SK-N-SH (cell line): ENCODE results near the gene PSMD6. TPM values are rescaled to one million over a fixed set of nuclear protein-coding genes. Genes with fewer than 3 reads are reported as not detected.

ENCODE experiments used
- CTCF ChIA-PET: fragments of 300-600, 350-600 bp; formaldehyde crosslinking; extraction: SDS; loops from one replicate; lab custom pipeline; 2021; lab: Yijun Ruan, JAX
- POLR2A ChIA-PET: fragments of 350-600 bp; sonication (Branson Sonifier 250); formaldehyde crosslinking; extraction: SDS; loops from one replicate; lab custom pipeline; 2020; ENCODE audit warnings: antibody characterized with exemption, inconsistent platforms; lab: Yijun Ruan, JAX
- DNase-seq: peaks from one replicate; pipeline ENCODE4 v3.0.0; 2012
- H2AFZ ChIP-seq: fragments of 200-600 bp; sonication (generic); 2 replicates; pipeline ENCODE4 v1.8.1; 2016; ENCODE audit warnings: antibody characterized with exemption, mild to moderate bottlenecking, low read depth
- H3F3A ChIP-seq: fragments of 200-600 bp; sonication (generic); replicated peaks from 2 replicates; pipeline ENCODE3; 2016; ENCODE audit warnings: antibody characterized with exemption, mild to moderate bottlenecking; ENCODE audit not compliant: insufficient read depth
- H3K27ac ChIP-seq, 2 experiments: fragments of 200-500 bp in 1 of 2; fragments of 200-600 bp in 1 of 2; sonication (Bioruptor generic) in 1 of 2; sonication (generic), shearing (Covaris generic) in 1 of 2; 2 replicates each; pipeline versions ENCODE4 v1.5.1 to v1.6.1; 2014 to 2016; ENCODE audit warnings: low read depth in 2 of 2, inconsistent platforms in 1 of 2, low read length in 1 of 2, mild to moderate bottlenecking in 1 of 2, mixed read lengths in 1 of 2
- H3K27me3 ChIP-seq: fragments of 200-600 bp; sonication (generic), shearing (Covaris generic); 2 replicates; pipeline ENCODE4 v1.6.1; 2016; ENCODE audit warnings: mixed run types; ENCODE audit not compliant: insufficient read depth
- H3K36me3 ChIP-seq, 2 experiments: fragments of 200-500 bp in 1 of 2; fragments of 200-600 bp in 1 of 2; sonication (Bioruptor generic) in 1 of 2; sonication (generic) in 1 of 2; replicated peaks in 1 of 2; 2 replicates each; pipeline versions ENCODE3 to v1.5.1; 2014 to 2016; ENCODE audit warnings: low read length in 1 of 2, mild to moderate bottlenecking in 1 of 2; ENCODE audit not compliant: insufficient read depth in 2 of 2, control insufficient read depth in 1 of 2
- H3K4me1 ChIP-seq, 2 experiments: fragments of 200-500 bp in 1 of 2; fragments of 200-600 bp in 1 of 2; sonication (Bioruptor generic) in 1 of 2; sonication (generic), shearing (Covaris generic) in 1 of 2; 2 replicates each; pipeline versions ENCODE4 v1.5.1 to v1.6.1; 2014 to 2016; ENCODE audit warnings: low read depth in 1 of 2, low read length in 1 of 2, mixed run types in 1 of 2; ENCODE audit not compliant: insufficient read depth in 2 of 2, control insufficient read depth in 1 of 2
- H3K4me2 ChIP-seq: fragments of 200-600 bp; sonication (generic), shearing (Covaris generic); 2 replicates; pipeline ENCODE4 v1.6.1; 2017; ENCODE audit warnings: mixed run types
- H3K4me3 ChIP-seq, 2 experiments: fragments of 200-500 bp in 1 of 2; fragments of 200-600 bp in 1 of 2; sonication (Bioruptor generic) in 1 of 2; sonication (generic), shearing (Covaris generic) in 1 of 2; 2 replicates each; pipeline versions ENCODE4 v1.5.1 to v1.8.1; 2014 to 2016; ENCODE audit warnings: low read depth in 2 of 2, inconsistent platforms in 1 of 2, low read length in 1 of 2, mild to moderate bottlenecking in 1 of 2, mixed read lengths in 1 of 2, moderate library complexity in 1 of 2
- H3K79me2 ChIP-seq: fragments of 200-600 bp; sonication (generic); 2 replicates; pipeline ENCODE4 v1.8.1; 2017; ENCODE audit warnings: mild to moderate bottlenecking; ENCODE audit not compliant: insufficient read depth
- H3K9ac ChIP-seq: fragments of 200-600 bp; sonication (generic); 2 replicates; pipeline ENCODE4 v1.6.1; 2017; ENCODE audit warnings: mixed run types
- H3K9me2 ChIP-seq: fragments of 200-600 bp; sonication (generic); 2 replicates; pipeline ENCODE4 v1.6.1; 2017; ENCODE audit warnings: mixed run types
- H3K9me3 ChIP-seq: fragments of 200-600 bp; sonication (generic); 2 replicates; pipeline ENCODE4 v1.6.1; 2017; ENCODE audit warnings: mixed run types, mild to moderate bottlenecking, moderate library complexity
- H4K20me1 ChIP-seq: fragments of 200-600 bp; sonication (generic); 2 replicates; pipeline ENCODE4 v1.6.1; 2017; ENCODE audit warnings: mild to moderate bottlenecking, mixed run types; ENCODE audit not compliant: insufficient read depth
- ELF1 ChIP-seq: IDR thresholded peaks from 2 replicates; pipeline ENCODE4 v1.4.0; 2012
- EZH2phosphoT487 ChIP-seq: fragments of 200-600 bp; sonication (generic); IDR thresholded peaks from 2 replicates; pipeline ENCODE4 v1.6.1; 2017; ENCODE audit warnings: low read depth, mixed run types, mild to moderate bottlenecking, antibody characterized with exemption, moderate library complexity, borderline replicate concordance
- FOSL2 ChIP-seq: IDR thresholded peaks from 2 replicates; pipeline ENCODE4 v1.4.0; 2012; ENCODE audit warnings: low read depth, mild to moderate bottlenecking, moderate library complexity, borderline replicate concordance
- FOXJ3 ChIP-seq: sonication (generic); formaldehyde crosslinking; IDR thresholded peaks from 2 replicates; pipeline ENCODE4 v1.5.1; 2020; ENCODE audit warnings: mild to moderate bottlenecking, missing genetic modification reagents
- RAD21 ChIP-seq: IDR thresholded peaks from 2 replicates; pipeline ENCODE4 v1.6.1; 2012; ENCODE audit warnings: mild to moderate bottlenecking, low read length
- RCOR1 ChIP-seq: fragments of 150-350 bp; IDR thresholded peaks from 2 replicates; pipeline ENCODE4 v1.6.1; 2017; ENCODE audit warnings: antibody characterized with exemption, low read length
- RFX5 ChIP-seq: IDR thresholded peaks from 2 replicates; pipeline ENCODE4 v1.6.1; 2012; ENCODE audit warnings: mild to moderate bottlenecking, improper control_type of control experiment, low read length
- RXRA ChIP-seq: IDR thresholded peaks from 2 replicates; pipeline ENCODE4 v1.4.0; 2012; ENCODE audit warnings: low read depth, mild to moderate bottlenecking, borderline replicate concordance
- TCF12 ChIP-seq: IDR thresholded peaks from 2 replicates; pipeline ENCODE4 v1.4.0; 2012
- TEAD4 ChIP-seq: IDR thresholded peaks from 2 replicates; pipeline ENCODE4 v1.4.0; 2012; ENCODE audit warnings: mild to moderate bottlenecking, borderline replicate concordance; ENCODE audit not compliant: insufficient read depth
- WGBS: methylation state at CpG from one replicate; pipeline ENCODE4 v1.1.6; 2017; ENCODE audit warnings: low lambda C conversion rate; 5-methylcytosine and 5-hydroxymethylcytosine counted together
- polyA plus RNA-seq, 3 experiments: library from polyadenylated mRNA; depleted of rRNA; stranded (reverse); fragments of >200 nt; gene quantifications; 2 replicates each; pipeline ENCODE4 v1.2.3, GENCODE V29; 2012
- TF ChIP-seq, protein P1 (sequence below): IDR thresholded peaks from 2 replicates; pipeline ENCODE4 v1.6.1; 2012; ENCODE audit warnings: mild to moderate bottlenecking, low read depth, low read length, moderate library complexity
- TF ChIP-seq, protein P2 (sequence below): fragments of 150-350 bp; IDR thresholded peaks from 2 replicates; pipeline ENCODE4 v1.6.1; 2016; ENCODE audit warnings: mild to moderate bottlenecking, low read depth, low read length
- TF ChIP-seq, protein P3 (sequence below): IDR thresholded peaks from 2 replicates; pipeline ENCODE4 v1.4.0; 2012; ENCODE audit warnings: low read depth, borderline replicate concordance
- TF ChIP-seq, protein P4 (sequence below): fragments of 150-350 bp; IDR thresholded peaks from 2 replicates; pipeline ENCODE4 v1.6.1; 2017; ENCODE audit warnings: antibody characterized with exemption, low read length, low read depth, borderline replicate concordance
- TF ChIP-seq, protein P5 (sequence below): IDR thresholded peaks from 2 replicates; pipeline ENCODE4 v1.4.0; 2012; ENCODE audit warnings: low read depth

Gene PSMD6
- polyA plus RNA-seq, 1 of the 3 experiments (the other 2 are of a cell fraction), result 90.3 TPM

DNA sequence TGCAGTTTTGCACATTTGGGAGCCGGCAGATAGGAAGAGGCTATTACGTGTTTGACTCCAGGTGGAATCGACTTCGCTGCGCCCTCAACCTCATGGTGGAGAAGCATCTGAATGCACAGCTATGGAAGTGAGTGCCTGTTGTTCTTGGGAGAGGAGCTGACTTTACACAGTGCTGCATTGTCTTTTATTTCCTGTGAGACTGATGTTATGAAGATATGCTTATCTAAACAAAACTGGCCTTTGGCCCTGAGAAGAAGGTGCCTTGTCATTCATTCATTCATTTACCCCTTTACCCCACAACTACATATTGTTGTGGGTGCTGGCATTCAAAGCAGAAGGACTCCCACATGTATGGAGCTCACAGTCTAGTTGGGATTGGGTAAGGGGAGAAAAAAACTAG lies 32.6 kb downstream of the PSMD6 start:
- 92% methylated on average over 5 of the region's 5 CpGs for WGBS
- Histone ChIP-seq H3K4me1 (no peaks in the 10 kb centered on the region), H3K4me3 (no peak overlapping the region), H3K4me2 (no peak overlapping the region), H3K27ac (no peak overlapping the region), H3K9ac (no peak overlapping the region), H3F3A (no peaks in the 10 kb centered on the region), H2AFZ (no peak overlapping the region), H3K9me2 (no peaks in the 10 kb centered on the region), H3K27me3 (no peaks in the 10 kb centered on the region)
- POLR2A ChIA-PET, result no interaction called here
- TF ChIP-seq TEAD4, result no peak
- no peak for TF ChIP-seq TCF12
- TF ChIP-seq, protein P1, sequence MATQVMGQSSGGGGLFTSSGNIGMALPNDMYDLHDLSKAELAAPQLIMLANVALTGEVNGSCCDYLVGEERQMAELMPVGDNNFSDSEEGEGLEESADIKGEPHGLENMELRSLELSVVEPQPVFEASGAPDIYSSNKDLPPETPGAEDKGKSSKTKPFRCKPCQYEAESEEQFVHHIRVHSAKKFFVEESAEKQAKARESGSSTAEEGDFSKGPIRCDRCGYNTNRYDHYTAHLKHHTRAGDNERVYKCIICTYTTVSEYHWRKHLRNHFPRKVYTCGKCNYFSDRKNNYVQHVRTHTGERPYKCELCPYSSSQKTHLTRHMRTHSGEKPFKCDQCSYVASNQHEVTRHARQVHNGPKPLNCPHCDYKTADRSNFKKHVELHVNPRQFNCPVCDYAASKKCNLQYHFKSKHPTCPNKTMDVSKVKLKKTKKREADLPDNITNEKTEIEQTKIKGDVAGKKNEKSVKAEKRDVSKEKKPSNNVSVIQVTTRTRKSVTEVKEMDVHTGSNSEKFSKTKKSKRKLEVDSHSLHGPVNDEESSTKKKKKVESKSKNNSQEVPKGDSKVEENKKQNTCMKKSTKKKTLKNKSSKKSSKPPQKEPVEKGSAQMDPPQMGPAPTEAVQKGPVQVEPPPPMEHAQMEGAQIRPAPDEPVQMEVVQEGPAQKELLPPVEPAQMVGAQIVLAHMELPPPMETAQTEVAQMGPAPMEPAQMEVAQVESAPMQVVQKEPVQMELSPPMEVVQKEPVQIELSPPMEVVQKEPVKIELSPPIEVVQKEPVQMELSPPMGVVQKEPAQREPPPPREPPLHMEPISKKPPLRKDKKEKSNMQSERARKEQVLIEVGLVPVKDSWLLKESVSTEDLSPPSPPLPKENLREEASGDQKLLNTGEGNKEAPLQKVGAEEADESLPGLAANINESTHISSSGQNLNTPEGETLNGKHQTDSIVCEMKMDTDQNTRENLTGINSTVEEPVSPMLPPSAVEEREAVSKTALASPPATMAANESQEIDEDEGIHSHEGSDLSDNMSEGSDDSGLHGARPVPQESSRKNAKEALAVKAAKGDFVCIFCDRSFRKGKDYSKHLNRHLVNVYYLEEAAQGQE, result no peak
- no peak for TF ChIP-seq FOSL2
- TF ChIP-seq RCOR1, result no peak
- TF ChIP-seq RAD21, result no peak
- TF ChIP-seq, all 33 proteins: peak for 0
- Histone ChIP-seq H3K9me3 (no peaks in the 10 kb centered on the region), H3K79me2 (no peaks in the 10 kb centered on the region), H4K20me1 (no peaks in the 10 kb centered on the region), H3K36me3 (peaks cover 29 to 78% of the 10 kb centered on the region in 2 experiments)
- DNase-seq, result no peak
- CTCF ChIA-PET, result interaction anchor here (1.2 to 8.5 kb wide), 5 partner anchors 12 to 493 kb away, joined by 3 to 118 read pairs (median 5); partner anchors contain the start of gene C3orf49

DNA sequence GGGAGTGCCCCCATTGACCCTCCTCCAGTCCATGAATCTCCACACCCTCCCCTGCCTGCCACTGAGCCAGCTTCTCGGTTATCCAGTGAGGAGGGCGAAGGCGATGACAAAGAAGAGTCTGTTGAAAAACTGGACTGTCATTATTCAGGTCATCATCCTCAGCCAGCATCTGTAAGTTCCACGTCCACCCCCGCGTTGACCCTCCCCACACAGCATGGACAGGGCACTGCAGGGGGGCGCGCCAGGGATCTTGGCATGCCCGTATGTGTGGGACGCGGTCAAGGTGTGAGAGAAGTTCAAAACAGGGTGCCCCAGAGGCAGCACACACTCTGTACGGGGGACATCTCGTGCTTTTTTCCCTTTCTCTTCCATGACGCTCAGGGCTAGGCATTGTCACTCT lies 33.1 kb downstream of the PSMD6 start:
- TF ChIP-seq, protein P2, sequence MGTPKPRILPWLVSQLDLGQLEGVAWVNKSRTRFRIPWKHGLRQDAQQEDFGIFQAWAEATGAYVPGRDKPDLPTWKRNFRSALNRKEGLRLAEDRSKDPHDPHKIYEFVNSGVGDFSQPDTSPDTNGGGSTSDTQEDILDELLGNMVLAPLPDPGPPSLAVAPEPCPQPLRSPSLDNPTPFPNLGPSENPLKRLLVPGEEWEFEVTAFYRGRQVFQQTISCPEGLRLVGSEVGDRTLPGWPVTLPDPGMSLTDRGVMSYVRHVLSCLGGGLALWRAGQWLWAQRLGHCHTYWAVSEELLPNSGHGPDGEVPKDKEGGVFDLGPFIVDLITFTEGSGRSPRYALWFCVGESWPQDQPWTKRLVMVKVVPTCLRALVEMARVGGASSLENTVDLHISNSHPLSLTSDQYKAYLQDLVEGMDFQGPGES, result no peak
- TF ChIP-seq, protein P3, sequence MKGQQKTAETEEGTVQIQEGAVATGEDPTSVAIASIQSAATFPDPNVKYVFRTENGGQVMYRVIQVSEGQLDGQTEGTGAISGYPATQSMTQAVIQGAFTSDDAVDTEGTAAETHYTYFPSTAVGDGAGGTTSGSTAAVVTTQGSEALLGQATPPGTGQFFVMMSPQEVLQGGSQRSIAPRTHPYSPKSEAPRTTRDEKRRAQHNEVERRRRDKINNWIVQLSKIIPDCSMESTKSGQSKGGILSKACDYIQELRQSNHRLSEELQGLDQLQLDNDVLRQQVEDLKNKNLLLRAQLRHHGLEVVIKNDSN, result no peak
- TF ChIP-seq ELF1 (no peak), RXRA (no peak), TEAD4 (no peak), EZH2phosphoT487 (no peak), RFX5 (no peak), FOXJ3 (no peak)
- TF ChIP-seq, protein P4, sequence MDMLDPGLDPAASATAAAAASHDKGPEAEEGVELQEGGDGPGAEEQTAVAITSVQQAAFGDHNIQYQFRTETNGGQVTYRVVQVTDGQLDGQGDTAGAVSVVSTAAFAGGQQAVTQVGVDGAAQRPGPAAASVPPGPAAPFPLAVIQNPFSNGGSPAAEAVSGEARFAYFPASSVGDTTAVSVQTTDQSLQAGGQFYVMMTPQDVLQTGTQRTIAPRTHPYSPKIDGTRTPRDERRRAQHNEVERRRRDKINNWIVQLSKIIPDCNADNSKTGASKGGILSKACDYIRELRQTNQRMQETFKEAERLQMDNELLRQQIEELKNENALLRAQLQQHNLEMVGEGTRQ, result no peak
- TF ChIP-seq, protein P5, sequence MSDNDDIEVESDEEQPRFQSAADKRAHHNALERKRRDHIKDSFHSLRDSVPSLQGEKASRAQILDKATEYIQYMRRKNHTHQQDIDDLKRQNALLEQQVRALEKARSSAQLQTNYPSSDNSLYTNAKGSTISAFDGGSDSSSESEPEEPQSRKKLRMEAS, result no peak
- Histone ChIP-seq H3K27me3 (no peaks in the 10 kb centered on the region), H3K79me2 (no peaks in the 10 kb centered on the region), H3K9ac (no peak overlapping the region), H4K20me1 (no peaks in the 10 kb centered on the region), H3K27ac (no peak overlapping the region), H3K4me3 (no peak overlapping the region), H3K36me3 (peaks cover 30 to 77% of the 10 kb centered on the region in 2 experiments), H3K9me2 (no peaks in the 10 kb centered on the region), H3K4me2 (no peak overlapping the region), H3K4me1 (no peaks in the 10 kb centered on the region), H3K9me3 (no peaks in the 10 kb centered on the region), H3F3A (no peaks in the 10 kb centered on the region), H2AFZ (no peak overlapping the region)
- CTCF ChIA-PET, result interaction anchor here (1.2 to 8.5 kb wide), 5 partner anchors 11 to 494 kb away, joined by 3 to 118 read pairs (median 5); partner anchors contain the start of gene C3orf49
- POLR2A ChIA-PET, result no interaction called here
- DNase-seq, result no peak
- WGBS, result 98% methylated on average over 14 of the region's 14 CpGs
